SKM-1 treated with dmso at 0.1 percent for 144 hours (cell line): Measurements from ENCODE around the gene BCAS1.

ENCODE experiments used
- DNase-seq: peaks from one replicate; lab custom pipeline; 2025; ENCODE audit not compliant: unreplicated experiment; lab: John Stamatoyannopoulos, UW

The BCAS1 gene

GRCh38 chr20:53930651-53931504 is 139.5 kb downstream of the BCAS1 start:
- DNase-seq = no peak

- DNase-seq = no peak
Observed at GRCh38 chr20:53929974-53930650, 140.3 kb downstream of the BCAS1 start.

DNA sequence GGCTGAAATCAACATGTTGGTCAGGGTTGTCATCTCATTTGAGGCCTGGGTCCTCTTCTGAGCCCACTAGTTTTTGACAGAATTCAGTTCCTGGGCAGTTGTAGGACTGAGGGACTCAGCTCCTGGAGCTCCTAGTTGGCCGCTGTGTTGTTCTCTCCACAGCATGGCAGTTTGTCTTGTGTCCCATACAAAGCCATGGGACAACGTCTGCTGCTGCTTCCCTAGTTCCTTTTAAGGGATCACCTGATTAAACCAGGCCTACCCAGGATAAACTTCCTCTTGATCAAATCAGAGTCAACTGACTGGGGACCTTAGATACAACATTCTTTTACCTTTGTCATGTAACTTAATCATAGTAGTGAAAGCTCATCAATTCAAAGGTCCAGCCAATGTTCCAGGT is 141.0 kb downstream of the BCAS1 start:
- DNase-seq = no peak

- DNase-seq = no peak
Observed at GRCh38 chr20:53927990-53928389, 142.4 kb downstream of the BCAS1 start.

DNA sequence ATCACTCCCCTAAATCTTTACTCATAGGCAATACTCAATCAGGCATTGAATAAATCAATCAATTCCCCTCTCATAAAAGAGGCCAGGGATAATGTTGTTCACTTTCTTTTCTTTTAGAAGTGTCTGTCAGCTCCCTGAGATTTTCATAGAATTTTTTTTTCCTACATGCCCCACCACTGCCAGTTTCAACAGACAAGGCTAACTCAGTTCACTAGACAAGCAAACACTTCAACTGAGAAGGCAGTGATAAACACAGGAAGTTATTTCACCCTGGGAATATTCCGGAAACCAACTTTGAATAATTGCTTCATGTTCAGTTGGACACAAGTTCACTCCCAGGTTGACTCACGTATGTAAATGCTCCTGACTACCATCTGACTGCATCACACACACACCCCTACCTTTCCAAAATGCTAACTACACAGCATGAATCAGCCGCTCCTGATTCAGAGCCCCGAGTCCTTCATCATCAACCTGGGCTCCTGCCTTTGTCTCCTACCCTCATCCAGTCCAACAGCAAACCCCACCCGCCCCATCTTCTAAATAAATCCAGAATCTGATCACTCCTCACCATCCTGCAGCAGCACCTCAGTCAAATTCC is 143.9 kb downstream of the BCAS1 start:
- DNase-seq = peak; percentile 73

- no peak for DNase-seq
Observed at GRCh38 chr20:53925651-53926401, 144.6 kb downstream of the BCAS1 start.

DNA sequence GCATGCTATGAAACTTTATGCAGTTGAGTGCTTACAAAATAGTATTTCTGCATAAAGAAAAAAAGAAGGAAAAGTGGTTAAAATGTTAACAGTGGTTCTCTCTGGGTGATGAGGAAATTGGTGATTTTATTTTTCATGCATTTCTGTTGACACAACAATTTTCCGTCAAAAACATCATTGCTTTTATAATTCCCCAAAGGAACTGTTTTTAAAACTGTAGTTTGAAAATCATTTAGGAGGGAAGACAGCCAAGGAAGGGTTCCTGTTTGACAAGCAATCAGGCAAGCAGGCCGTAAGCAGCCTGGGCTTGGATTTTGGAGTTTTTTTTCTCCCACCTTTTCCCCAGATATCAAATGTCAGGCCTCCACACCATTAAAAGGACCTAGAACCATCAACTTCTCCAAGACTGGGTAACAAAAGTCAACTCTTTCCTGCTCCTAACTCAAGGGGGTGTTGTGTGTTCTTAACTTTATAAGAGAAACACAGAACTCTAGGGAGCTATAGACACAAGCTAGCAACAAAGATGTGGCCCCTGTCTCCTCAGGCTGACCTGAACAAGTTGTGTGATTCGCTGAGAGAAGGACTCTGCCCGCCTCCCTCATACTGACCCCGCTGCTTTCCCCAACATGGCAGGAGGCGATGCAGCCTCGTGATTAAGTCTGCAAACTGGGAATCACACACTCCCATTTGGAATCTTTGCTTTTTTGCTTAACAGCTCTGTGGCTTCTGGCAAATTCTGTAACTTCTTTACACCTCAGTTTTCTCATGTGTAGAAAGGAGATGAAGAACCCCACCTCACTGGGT is 146.6 kb downstream of the BCAS1 start:
- no peak for DNase-seq

DNA sequence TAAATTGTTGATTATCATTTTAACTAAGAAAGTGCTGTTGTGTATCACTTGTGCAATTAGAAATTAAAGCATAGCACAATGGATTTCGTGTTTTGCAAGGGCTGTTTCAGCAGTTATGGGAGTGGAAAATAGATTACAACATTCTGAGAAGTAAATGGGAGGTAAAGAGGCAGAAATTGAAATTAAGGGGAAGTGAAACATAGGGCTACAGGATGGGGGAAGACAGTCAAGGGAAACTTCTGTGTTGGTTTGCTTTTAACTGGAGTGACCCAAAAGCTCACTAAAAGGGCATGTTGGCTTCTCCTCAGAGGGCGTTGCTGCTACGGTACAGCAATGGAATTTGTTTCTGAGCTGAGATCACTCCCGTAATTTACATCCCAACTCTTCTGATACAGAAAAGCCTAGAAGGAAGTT is 147.5 kb downstream of the BCAS1 start:
- DNase-seq = peak; percentile 97

DNA sequence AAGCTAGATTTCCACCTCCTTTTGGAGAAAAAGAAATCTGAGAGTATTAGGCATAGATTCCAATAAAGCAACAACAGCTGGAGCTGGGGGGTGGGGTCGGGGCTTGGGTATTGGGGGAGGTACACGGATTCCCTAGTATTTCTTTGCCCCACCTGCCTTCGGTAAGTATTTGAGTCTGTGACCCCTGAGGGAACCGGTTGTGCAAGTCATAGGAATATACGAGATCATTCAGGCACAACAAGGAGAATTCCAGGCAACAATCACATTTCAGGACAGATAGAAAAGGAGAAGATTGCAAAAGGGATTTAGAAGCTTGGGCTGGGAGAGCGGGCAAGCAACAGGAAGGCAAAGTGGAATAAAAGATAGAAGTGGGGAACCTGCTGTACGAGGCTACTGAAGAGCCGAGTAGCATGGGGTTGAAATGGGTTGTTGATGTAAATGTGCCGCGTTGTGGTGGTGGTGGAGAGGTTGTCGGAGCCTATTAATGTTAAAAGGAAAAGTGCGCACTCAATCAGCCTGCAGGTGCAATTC is 148.9 kb downstream of the BCAS1 start:
- DNase-seq = no peak

DNA sequence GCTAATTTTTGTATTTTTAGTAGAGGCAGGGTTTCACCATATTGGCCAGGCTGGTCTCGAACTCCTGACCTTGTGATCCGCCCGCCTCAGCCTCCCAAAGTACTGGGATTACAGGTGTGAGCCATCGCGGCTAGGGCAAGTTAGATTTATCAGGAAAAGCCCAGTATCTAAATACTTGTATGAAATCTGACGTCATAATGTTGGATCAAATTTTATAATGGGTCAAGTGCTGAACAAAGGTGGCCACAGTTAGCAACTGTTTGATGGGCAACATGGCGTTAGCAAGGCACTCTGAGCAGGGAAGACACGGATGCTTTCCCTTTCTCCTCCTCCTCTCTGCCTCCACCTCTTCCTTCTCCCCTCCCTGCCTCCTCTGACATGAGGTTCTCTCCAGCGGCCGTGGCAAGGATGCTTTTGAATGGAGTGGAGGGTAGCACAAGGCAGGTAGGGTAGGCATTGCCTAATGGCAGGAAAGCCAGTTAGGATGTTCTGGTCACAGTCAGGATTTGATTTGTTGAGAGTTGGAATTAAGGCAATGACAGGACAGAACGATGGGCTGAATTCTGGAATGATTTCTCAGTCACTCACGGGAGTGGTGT is 149.6 kb downstream of the BCAS1 start:
- no peak for DNase-seq

DNA sequence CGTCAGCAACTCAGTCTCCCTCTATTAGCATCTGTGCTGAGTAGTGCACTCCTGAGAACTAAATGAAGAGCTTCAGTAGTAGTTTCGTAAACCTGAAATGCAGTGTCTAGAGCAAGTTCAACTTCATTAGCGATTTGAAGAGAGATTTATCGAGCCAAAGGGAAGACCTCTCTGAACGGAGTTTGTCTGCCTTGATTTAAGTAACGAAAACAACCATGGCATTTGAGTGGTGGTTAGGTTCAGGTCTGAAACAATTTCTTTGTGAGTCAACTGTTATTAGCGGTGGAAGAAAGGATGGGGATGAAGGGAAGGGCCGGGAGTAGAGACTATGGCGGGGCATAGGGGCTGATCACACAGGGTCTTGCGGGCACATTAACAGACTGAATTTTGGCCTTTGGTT is 150.5 kb downstream of the BCAS1 start:
- no peak for DNase-seq

- no peak for DNase-seq
Observed at GRCh38 chr20:53918949-53919361, 151.4 kb downstream of the BCAS1 start.

- no peak for DNase-seq
Observed at GRCh38 chr20:53918020-53918311, 152.4 kb downstream of the BCAS1 start.

- no peak for DNase-seq
Observed at GRCh38 chr20:53917145-53918019, 153.0 kb downstream of the BCAS1 start.

DNA sequence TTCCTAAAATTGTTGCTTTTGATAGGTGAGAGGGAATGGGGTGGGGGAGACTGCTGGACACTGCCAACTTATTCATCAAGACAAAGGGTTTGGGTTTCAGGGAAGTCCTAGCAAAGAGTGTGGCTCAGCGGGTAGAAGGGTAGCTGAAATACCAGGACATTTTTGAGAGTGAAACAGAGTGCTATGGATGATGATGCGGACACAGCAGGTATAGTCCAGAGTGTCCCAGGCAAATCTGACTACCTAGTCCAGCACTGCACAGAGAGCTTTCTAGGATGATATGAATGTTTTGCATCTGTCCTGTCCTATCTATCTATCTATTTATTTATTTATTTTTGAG is 154.3 kb downstream of the BCAS1 start:
- no peak for DNase-seq

DNA sequence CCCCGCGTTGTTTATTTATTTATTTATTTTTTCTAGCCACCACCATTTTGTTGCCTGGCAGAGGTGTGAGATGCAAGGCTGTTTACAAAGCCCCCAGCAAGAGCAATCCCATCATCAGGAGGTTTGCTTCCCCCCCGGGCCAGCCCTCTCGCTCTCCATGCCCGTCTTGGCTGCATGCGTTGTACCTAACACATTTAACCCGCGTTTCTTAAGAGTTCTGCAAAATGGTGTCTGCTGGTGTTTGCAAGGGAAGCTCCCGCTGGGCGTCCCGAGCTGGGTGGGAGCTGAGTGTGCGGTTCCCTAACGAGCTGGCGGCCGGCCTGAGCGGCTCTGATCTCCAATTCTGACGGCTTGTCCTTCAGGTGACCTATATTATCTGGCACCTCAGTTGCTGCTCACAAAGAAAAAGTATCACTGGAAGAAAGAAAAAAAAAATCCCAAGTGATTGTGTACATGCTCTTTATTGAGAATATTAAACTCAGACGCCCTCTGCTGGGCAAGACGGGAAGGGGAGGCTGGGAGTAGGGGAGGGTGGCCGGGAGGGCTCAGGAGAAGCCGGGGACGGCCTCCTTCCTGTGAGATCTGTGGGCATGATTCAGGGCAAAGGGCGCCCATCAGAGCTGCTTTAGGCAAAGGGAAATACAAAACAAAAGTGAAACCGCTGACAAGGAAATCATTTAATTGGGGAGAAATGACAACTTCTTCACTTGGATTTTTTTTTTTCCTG is 154.8 kb downstream of the BCAS1 start:
- peak; percentile 85 for DNase-seq

DNA sequence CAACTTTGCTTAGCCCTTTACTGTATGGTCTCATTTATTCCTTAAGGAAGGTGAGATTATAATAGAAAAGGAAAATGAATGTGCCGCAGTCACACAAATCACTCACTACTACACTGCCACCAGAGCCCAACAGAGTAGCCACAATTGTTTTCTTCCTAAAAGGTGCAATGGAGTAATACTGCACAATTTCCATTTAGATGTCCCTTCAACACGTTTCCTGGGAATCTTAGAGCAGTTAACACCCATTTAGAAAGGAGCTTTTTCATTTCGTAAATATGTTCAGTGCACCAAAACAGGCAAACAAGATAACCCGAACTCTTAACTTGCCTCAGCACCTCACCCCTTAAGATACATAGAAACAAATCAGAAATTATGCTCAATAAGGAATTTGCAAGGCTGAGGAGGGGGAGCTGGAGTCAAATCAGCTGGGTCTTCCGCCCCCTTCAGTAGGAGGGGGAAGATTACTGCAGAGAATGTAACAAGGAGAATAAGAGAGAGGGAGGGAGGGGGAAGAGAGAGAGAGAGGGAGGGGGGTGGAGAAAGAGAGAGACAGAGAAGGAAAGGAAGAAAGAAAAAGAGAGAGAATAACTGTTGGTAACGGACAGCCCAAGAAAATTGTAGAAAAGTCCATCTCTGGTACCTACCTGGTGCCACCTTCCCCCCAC is 155.5 kb downstream of the BCAS1 start:
- no peak for DNase-seq
